ENCODE data around the gene CTSH.

DNA sequence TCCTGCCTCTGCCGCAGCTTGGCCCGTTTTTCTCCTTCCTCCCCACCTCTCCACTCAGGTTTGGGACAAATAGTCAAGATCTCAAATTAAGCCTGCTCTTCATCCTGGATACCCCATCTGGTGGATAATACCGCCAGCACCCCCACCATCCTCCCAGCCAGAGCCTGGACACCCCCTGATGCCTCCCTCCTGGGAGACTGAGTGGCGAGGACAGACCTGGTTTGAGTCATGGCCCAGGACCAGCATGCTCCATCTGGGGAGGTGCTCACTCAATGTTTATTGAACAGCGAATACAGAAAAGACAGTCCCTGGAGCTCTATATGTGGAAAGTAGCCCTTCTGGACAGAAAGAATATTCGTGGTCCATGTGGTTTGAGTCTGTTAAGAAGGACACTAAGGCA lies 23.3 kb downstream of the CTSH start:
- no peak for TF ChIP-seq POLR2A (IDR thresholded peaks at IDR 0.05)
- TF ChIP-seq, protein P1, sequence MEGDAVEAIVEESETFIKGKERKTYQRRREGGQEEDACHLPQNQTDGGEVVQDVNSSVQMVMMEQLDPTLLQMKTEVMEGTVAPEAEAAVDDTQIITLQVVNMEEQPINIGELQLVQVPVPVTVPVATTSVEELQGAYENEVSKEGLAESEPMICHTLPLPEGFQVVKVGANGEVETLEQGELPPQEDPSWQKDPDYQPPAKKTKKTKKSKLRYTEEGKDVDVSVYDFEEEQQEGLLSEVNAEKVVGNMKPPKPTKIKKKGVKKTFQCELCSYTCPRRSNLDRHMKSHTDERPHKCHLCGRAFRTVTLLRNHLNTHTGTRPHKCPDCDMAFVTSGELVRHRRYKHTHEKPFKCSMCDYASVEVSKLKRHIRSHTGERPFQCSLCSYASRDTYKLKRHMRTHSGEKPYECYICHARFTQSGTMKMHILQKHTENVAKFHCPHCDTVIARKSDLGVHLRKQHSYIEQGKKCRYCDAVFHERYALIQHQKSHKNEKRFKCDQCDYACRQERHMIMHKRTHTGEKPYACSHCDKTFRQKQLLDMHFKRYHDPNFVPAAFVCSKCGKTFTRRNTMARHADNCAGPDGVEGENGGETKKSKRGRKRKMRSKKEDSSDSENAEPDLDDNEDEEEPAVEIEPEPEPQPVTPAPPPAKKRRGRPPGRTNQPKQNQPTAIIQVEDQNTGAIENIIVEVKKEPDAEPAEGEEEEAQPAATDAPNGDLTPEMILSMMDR (IDR thresholded peaks at IDR 0.05): no peak
- TF ChIP-seq POLR2AphosphoS5 (IDR thresholded peaks at IDR 0.05): no peak

All from prostate gland (tissue), 2 donors.